ENCODE data around the gene KRT2. TPM values are rescaled to one million over a fixed set of nuclear protein-coding genes. Genes with fewer than 3 reads are reported as not detected.

KRT2 gene
- total RNA-seq, 6 experiments from 2014 or later, result not detected

DNA sequence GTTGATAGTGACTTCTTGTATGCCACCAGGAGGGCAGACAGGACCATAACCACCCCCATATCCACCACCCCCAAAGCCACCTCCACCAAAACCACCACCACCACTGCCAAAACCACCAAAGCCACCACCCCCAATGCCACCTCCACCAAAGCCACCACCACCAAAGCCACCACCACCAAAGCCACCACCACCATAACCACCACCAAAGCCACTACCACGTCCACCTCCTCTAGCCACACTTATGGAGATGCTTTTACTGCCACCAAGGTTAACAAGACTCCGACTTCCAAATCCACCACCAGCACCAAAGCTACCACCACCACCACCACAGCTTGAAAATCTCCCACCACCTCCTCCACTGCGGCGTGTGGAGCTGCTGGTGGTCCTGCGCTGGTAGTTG, 27.9 kb upstream of the KRT2 start:
- 57% methylated on average over 5 of the region's 5 CpGs for WGBS (ENCODE audit: insufficient coverage, low coverage, low lambda C conversion rate, missing lambda C conversion rate)
- Histone ChIP-seq H3K27me3 (no peaks in the 10 kb centered on the region), H3K9me3 (no peaks in the 10 kb centered on the region), H3K4me3 (no peak overlapping the region), H3K36me3 (no peaks in the 10 kb centered on the region), H3K27ac (no peak overlapping the region), H3K4me1 (no peaks in the 10 kb centered on the region)
- no peak for TF ChIP-seq POLR2A (IDR thresholded peaks at IDR 0.05)
- TF ChIP-seq, protein P1, sequence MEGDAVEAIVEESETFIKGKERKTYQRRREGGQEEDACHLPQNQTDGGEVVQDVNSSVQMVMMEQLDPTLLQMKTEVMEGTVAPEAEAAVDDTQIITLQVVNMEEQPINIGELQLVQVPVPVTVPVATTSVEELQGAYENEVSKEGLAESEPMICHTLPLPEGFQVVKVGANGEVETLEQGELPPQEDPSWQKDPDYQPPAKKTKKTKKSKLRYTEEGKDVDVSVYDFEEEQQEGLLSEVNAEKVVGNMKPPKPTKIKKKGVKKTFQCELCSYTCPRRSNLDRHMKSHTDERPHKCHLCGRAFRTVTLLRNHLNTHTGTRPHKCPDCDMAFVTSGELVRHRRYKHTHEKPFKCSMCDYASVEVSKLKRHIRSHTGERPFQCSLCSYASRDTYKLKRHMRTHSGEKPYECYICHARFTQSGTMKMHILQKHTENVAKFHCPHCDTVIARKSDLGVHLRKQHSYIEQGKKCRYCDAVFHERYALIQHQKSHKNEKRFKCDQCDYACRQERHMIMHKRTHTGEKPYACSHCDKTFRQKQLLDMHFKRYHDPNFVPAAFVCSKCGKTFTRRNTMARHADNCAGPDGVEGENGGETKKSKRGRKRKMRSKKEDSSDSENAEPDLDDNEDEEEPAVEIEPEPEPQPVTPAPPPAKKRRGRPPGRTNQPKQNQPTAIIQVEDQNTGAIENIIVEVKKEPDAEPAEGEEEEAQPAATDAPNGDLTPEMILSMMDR (IDR thresholded peaks at IDR 0.05), result no peak
- DNase-seq (no peak), ATAC-seq (no peak)
- intact Hi-C loops (cut with DNase I), result no loop called here

DNA sequence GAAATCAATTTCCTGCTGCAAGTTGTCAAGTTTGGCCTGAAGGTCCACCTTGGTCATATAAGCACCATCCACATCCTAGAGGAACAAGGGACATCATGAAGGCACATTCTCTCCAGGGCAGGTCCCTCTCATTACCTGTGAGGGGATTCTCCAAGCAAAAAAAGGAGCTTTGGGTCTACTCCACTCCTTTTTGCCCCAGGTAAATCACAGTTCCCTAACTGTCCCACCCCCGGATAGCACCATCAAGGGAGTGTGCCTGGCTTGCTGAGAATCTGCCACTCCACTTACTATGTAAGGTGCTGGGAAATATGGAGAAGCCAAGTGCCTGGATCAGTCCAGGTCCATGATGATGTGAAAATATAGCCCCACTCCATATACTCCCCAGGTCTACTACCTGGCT, 25.7 kb upstream of the KRT2 start:
- H3K4me3 ChIP-seq, result no peak overlapping the region
- WGBS (ENCODE audit: insufficient coverage, low coverage, low lambda C conversion rate, missing lambda C conversion rate), result no CpG with 5 or more reads among the region's 1 CpG
- no peaks in the 10 kb centered on the region for H3K36me3 ChIP-seq
- no peaks in the 10 kb centered on the region for H3K9me3 ChIP-seq
- no peak for TF ChIP-seq POLR2A (IDR thresholded peaks at IDR 0.05)
- no peak overlapping the region for H3K27ac ChIP-seq
- ATAC-seq (no peak), DNase-seq (no peak)
- H3K27me3 ChIP-seq, result no peaks in the 10 kb centered on the region
- intact Hi-C loops (cut with DNase I), result no loop called here
- no peaks in the 10 kb centered on the region for H3K4me1 ChIP-seq

DNA sequence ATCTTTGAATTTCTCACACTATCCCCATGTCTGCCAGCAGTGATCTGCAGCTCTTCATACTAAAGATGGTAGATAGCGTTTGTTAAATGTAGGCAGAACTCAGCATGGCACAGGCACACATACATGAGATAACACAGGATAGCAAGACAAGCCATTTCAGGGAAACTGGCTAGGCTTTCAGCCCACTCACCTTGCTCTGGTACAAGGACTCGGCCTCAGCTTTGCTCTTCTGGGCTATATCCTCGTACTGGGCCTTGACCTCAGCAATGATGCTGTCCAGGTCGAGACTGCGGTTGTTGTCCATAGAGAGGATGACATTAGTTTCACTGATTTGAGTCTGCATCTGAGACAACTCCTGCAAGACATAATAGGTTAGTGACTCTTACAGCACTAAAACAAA, 25.1 kb upstream of the KRT2 start:
- Histone ChIP-seq H3K36me3 (no peaks in the 10 kb centered on the region), H3K27ac (no peak overlapping the region), H3K9me3 (no peaks in the 10 kb centered on the region), H3K27me3 (no peaks in the 10 kb centered on the region), H3K4me1 (no peaks in the 10 kb centered on the region), H3K4me3 (no peak overlapping the region)
- TF ChIP-seq, protein P1 (IDR thresholded peaks at IDR 0.05), result no peak
- TF ChIP-seq POLR2A (IDR thresholded peaks at IDR 0.05), result no peak
- WGBS (ENCODE audit: insufficient coverage, low coverage, low lambda C conversion rate, missing lambda C conversion rate), result 57% methylated on average over 5 of the region's 5 CpGs
- intact Hi-C loops (cut with DNase I), result no loop called here
- ATAC-seq, result no peak
- DNase-seq, result no peak

- ATAC-seq (no peak), DNase-seq (no peak)
- H3K27ac ChIP-seq, result no peak overlapping the region
- TF ChIP-seq POLR2A (IDR thresholded peaks at IDR 0.05), result no peak
- TF ChIP-seq, protein P1 (IDR thresholded peaks at IDR 0.05), result no peak
- H3K36me3 ChIP-seq, result no peaks in the 10 kb centered on the region
- no peak overlapping the region for H3K4me3 ChIP-seq
- intact Hi-C loops (cut with DNase I), result no loop called here
- H3K27me3 ChIP-seq, result no peaks in the 10 kb centered on the region
- no peaks in the 10 kb centered on the region for H3K4me1 ChIP-seq
- H3K9me3 ChIP-seq, result no peaks in the 10 kb centered on the region
- WGBS (ENCODE audit: insufficient coverage, low coverage, low lambda C conversion rate, missing lambda C conversion rate), result 37% methylated on average over 3 of the region's 7 CpGs
These were observed 24.2 kb upstream of the KRT2 start for GRCh38 chr12:52676163-52676562.

- Histone ChIP-seq H3K4me3 (no peak overlapping the region), H3K27ac (no peak overlapping the region), H3K36me3 (no peaks in the 10 kb centered on the region), H3K27me3 (no peaks in the 10 kb centered on the region), H3K4me1 (no peaks in the 10 kb centered on the region), H3K9me3 (no peaks in the 10 kb centered on the region)
- DNase-seq (no peak), ATAC-seq (no peak)
- 68% methylated on average over 8 of the region's 28 CpGs for WGBS (ENCODE audit: insufficient coverage, low coverage, low lambda C conversion rate, missing lambda C conversion rate)
- TF ChIP-seq, protein P1 (IDR thresholded peaks at IDR 0.05), result no peak
- TF ChIP-seq POLR2A (IDR thresholded peaks at IDR 0.05), result no peak
- intact Hi-C loops (cut with DNase I), result no loop called here
These were observed 23.3 kb upstream of the KRT2 start for GRCh38 chr12:52675301-52675701.
